Measurements from ENCODE around the gene MACROD2. TPM values are rescaled to one million over a fixed set of nuclear protein-coding genes. Genes with fewer than 3 reads are reported as not detected.
A peak's percentile ranks its signal among the peaks of the same experiment; 100 is the strongest.

Gene MACROD2
- total RNA-seq, 1 experiment from 2014 or later, result 3.7 TPM

DNA sequence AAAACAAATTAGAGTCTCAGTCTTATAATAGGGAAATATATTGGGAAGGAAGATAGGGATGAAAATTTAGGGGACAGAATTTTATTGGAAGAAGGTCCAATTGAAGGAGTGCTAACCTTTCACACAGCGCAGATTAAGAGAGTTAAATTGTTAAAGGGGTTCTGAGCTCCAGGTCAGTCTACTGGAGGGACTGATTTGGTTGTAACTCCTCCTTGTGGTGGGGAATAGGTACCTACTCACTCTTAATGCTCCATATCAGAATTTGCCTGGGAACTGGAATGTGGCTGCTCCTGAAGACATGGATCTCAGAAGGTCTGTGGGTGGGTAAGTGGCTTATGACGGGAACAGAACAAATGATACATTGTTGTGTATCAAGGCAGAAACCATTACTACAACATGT, 198.6 kb downstream of the MACROD2 start:
- Histone ChIP-seq H3K4me3 (replicated peaks in 1 of 2; ENCODE audit: low read depth in 1 of 2, low read length in 2 of 2) (no peak overlapping the region), H3K9ac (ENCODE audit: low read length) (no peak overlapping the region), H4K20me1 (ENCODE audit: insufficient read depth) (no peaks in the 10 kb centered on the region), H3K79me2 (ENCODE audit: insufficient read depth, low read length) (no peaks in the 10 kb centered on the region), H3K36me3 (ENCODE audit: control insufficient read depth in 1 of 2, insufficient read depth in 2 of 2, low read length in 2 of 2) (no peaks in the 10 kb centered on the region), H3K27ac (ENCODE audit: low read depth, low read length) (no peak overlapping the region), H3K27me3 (ENCODE audit: insufficient read depth, low read length) (no peaks in the 10 kb centered on the region), H3K4me1 (ENCODE audit: control insufficient read depth in 1 of 2, insufficient read depth in 2 of 2, low read length in 2 of 2) (no peaks in the 10 kb centered on the region), H3K4me2 (ENCODE audit: low read length) (no peak overlapping the region), H3K9me3 (ENCODE audit: control insufficient read depth in 1 of 2, insufficient read depth in 1 of 2, low read depth in 1 of 2, low read length in 2 of 2) (no peaks in the 10 kb centered on the region), H3K9me2 (ENCODE audit: insufficient read depth) (no peaks in the 10 kb centered on the region), H2AFZ (ENCODE audit: low read depth, low read length, poor library complexity, severe bottlenecking) (no peak overlapping the region)
- intact Hi-C loops (cut with micrococcal nuclease), result no loop called here
- ChIA-PET POLR2A (no interaction called here), RAD21 (ENCODE audit: low non-redundant PET in 1 of 2, low total read pairs in 2 of 2, uncharacterized antibody in 2 of 2, unreplicated experiment in 2 of 2) (no interaction called here), CTCF (no interaction called here)
- BruUV-seq (replicated peaks), result no TSS peak
- DNase-seq (ENCODE audit: low read depth, low spot score) (no peak), ATAC-seq (peak; percentile 76)
- TF ChIP-seq CTCF (IDR thresholded peaks at IDR 0.05 in 2 of 3, conservative IDR thresholded peaks at IDR 0.05 in 1 of 3; ENCODE audit: borderline replicate concordance in 1 of 3, insufficient read depth in 1 of 3, low read depth in 2 of 3, low read length in 2 of 3), result peak in 2 of 3 experiments; percentile 6 to 20; a peak in 1 of 6 replicates
- TF ChIP-seq, protein P1, sequence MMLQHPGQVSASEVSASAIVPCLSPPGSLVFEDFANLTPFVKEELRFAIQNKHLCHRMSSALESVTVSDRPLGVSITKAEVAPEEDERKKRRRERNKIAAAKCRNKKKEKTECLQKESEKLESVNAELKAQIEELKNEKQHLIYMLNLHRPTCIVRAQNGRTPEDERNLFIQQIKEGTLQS (IDR thresholded peaks at IDR 0.05), result no peak

DNA sequence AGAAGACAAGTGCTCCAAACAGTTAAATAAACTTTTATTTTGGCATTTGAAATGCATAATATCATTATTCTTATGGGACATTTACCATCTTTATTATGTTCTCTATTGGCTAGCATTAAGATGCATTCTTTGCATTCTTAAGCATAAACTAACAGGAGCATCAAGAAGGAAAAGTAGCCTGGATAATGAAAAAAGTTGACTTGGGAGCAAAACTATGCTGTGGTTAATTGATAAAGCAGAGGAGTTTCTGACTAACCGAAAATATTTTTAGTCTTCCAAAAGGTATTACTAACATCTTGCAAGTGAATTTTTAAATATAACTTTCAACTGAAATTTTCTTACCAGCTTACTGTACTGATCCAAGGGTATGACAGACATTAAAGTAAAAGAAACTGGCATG, 201.8 kb downstream of the MACROD2 start:
- no peak for ATAC-seq
- no peak overlapping the region for H3K9ac ChIP-seq (ENCODE audit: low read length)
- H3K27me3 ChIP-seq (ENCODE audit: insufficient read depth, low read length), result no peaks in the 10 kb centered on the region
- H3K9me3 ChIP-seq (ENCODE audit: control insufficient read depth in 1 of 2, insufficient read depth in 1 of 2, low read depth in 1 of 2, low read length in 2 of 2), result no peaks in the 10 kb centered on the region
- no peaks in the 10 kb centered on the region for H3K36me3 ChIP-seq (ENCODE audit: control insufficient read depth in 1 of 2, insufficient read depth in 2 of 2, low read length in 2 of 2)
- BruUV-seq (replicated peaks), result no TSS peak
- no peak overlapping the region for H3K4me2 ChIP-seq (ENCODE audit: low read length)
- ChIA-PET CTCF (no interaction called here), POLR2A (no interaction called here), RAD21 (ENCODE audit: low non-redundant PET in 1 of 2, low total read pairs in 2 of 2, uncharacterized antibody in 2 of 2, unreplicated experiment in 2 of 2) (no interaction called here)
- no peaks in the 10 kb centered on the region for H3K4me1 ChIP-seq (ENCODE audit: control insufficient read depth in 1 of 2, insufficient read depth in 2 of 2, low read length in 2 of 2)
- intact Hi-C loops (cut with micrococcal nuclease), result no loop called here
- H3K4me3 ChIP-seq (replicated peaks in 1 of 2; ENCODE audit: low read depth in 1 of 2, low read length in 2 of 2), result no peak overlapping the region
- no peak overlapping the region for H3K27ac ChIP-seq (ENCODE audit: low read depth, low read length)
- H3K9me2 ChIP-seq (ENCODE audit: insufficient read depth), result no peaks in the 10 kb centered on the region
- TF ChIP-seq TCF7L2 (IDR thresholded peaks at IDR 0.05; ENCODE audit: borderline replicate concordance, extremely low read depth, insufficient read depth, insufficient read length) (no peak), YY1 (IDR thresholded peaks at IDR 0.05; ENCODE audit: extremely low read depth, insufficient replicate concordance, low read depth, low read length) (no peak), POLR2AphosphoS5 (IDR thresholded peaks at IDR 0.05; ENCODE audit: low read depth, low read length) (no peak), EGR1 (IDR thresholded peaks at IDR 0.05; ENCODE audit: low read depth) (no peak), EZH2 (IDR thresholded peaks at IDR 0.05) (no peak), ELF1 (IDR thresholded peaks at IDR 0.05; ENCODE audit: borderline replicate concordance, low read depth) (no peak), SRF (IDR thresholded peaks at IDR 0.05; ENCODE audit: low read depth) (no peak), JUND (IDR thresholded peaks at IDR 0.05) (no peak), CEBPB (IDR thresholded peaks at IDR 0.05; ENCODE audit: low read depth) (no peak)
- TF ChIP-seq, protein P1 (IDR thresholded peaks at IDR 0.05), result no peak
- DNase-seq (ENCODE audit: low read depth, low spot score), result no peak
- H4K20me1 ChIP-seq (ENCODE audit: insufficient read depth), result no peaks in the 10 kb centered on the region
- H3K79me2 ChIP-seq (ENCODE audit: insufficient read depth, low read length), result no peaks in the 10 kb centered on the region
- no peak overlapping the region for H2AFZ ChIP-seq (ENCODE audit: low read depth, low read length, poor library complexity, severe bottlenecking)

Data from HCT116 (cell line).